HG03575 (cell line): Measurements from ENCODE around the gene MXI1.
"Not testable (repeated sequence)": the region's sequence is repeated elsewhere in the genome, so short reads cannot be mapped to it uniquely, and the experiment has no call there.

Source experiments
- ATAC-seq: cut with Tn5 transposase; IDR thresholded peaks from one replicate; pipeline ENCODE4 v1.9.1; 2021; ENCODE audit not compliant: unreplicated experiment, insufficient number of reproducible peaks, low FRiP score; ENCODE audit errors: extremely low read depth

MXI1 gene

DNA sequence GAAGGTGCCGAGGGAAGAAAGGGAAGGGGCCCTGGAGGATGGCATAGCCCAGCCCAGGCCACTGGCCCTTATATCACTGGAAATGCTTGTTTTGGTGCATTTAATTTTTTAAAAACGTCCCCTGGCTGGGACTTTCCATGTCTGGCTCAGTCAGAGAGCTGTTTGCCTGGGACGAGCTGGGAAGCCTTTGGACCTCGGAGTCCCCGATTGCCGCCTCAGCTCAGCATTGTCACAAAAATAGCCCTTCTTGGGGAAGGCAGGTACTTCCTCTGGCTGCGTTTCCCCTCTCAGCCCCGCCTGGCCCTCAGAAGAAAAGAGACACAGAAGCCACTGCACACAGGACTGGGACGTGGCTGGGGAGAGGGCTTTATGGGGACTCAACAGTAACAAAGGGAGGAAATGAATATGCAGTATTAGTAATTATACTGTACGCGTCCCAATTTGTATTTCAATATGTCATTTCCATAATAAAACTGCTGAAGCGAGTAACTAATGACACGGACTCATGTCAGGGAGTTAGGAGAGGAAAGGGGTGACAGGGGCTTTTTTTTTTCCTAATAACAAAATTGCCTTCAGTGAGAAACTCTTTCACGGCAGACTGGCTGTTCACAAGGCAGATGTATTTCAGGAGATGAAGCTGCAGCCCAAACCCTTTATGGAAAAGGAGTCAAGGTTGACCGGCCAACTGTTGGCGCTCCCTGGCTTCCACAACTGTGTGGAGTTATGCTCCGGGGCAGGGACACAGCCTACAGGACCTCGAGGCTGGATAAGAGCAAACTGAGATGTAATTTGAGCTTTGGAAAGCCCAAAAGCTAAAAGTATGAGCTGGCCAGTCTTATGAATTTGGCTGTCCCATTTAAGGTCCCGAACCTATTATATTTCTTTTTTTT, 31.0 kb upstream of the MXI1 start:
- ATAC-seq: no peak

- ATAC-seq: no peak
These were observed 28.2 kb upstream of the MXI1 start for GRCh38 chr10:110179220-110179619.

- no peak for ATAC-seq
These were observed 26.0 kb upstream of the MXI1 start for GRCh38 chr10:110181451-110181850.

DNA sequence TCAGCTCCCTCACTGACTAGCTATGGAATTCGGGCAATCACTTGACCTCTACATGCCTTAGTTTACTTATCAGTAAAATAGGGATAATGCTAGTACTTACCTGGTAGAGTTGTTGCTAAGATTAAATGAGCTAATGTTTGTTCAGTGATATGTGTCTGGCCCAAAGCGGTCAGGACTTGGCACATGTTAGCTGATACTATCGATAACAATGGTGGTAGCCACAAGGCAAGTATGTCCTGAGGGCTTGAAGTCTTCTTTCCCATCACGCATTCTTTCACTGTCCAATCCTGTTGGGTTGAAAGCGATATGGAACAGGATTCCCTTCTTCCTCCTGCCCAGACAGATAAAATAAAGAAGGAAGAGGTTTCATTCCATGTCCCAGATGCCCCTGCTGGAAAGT, 25.5 kb upstream of the MXI1 start:
- ATAC-seq: no peak

GRCh38 chr10:110184398-110184797, 23.0 kb upstream of the MXI1 start:
- ATAC-seq: no peak

GRCh38 chr10:110185646-110186182, 21.7 kb upstream of the MXI1 start:
- not testable (repeated sequence) for ATAC-seq

- no peak for ATAC-seq
These were observed 17.2 kb upstream of the MXI1 start for GRCh38 chr10:110190170-110190569.

- no peak for ATAC-seq
These were observed 14.9 kb upstream of the MXI1 start for GRCh38 chr10:110192552-110192951.

- ATAC-seq: no peak
These were observed 6.9 kb upstream of the MXI1 start for GRCh38 chr10:110200503-110200902.

DNA sequence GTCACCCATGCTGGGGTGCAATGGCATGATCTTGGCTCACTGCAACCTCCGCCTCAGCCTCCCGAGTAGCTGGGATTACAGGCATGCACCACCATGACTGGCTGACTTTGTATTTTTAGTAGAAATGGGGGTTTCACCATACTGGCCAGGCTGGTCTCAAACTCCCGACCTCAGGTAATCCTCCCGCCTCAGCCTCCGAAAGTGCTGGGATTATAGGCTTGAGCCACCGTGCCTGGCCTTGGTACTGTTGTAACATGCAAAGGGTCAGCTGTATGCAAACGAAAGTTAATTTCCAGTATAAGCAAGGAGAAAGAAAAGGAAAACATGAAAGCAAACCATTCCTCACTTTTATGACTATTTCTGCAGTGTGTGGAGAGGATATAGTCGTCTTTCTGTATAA, 6.4 kb upstream of the MXI1 start:
- not testable (repeated sequence) for ATAC-seq

- ATAC-seq: no peak
These were observed 3.6 kb upstream of the MXI1 start for GRCh38 chr10:110203500-110204455.

GRCh38 chr10:110205051-110205675, 2.2 kb upstream of the MXI1 start:
- no peak for ATAC-seq

DNA sequence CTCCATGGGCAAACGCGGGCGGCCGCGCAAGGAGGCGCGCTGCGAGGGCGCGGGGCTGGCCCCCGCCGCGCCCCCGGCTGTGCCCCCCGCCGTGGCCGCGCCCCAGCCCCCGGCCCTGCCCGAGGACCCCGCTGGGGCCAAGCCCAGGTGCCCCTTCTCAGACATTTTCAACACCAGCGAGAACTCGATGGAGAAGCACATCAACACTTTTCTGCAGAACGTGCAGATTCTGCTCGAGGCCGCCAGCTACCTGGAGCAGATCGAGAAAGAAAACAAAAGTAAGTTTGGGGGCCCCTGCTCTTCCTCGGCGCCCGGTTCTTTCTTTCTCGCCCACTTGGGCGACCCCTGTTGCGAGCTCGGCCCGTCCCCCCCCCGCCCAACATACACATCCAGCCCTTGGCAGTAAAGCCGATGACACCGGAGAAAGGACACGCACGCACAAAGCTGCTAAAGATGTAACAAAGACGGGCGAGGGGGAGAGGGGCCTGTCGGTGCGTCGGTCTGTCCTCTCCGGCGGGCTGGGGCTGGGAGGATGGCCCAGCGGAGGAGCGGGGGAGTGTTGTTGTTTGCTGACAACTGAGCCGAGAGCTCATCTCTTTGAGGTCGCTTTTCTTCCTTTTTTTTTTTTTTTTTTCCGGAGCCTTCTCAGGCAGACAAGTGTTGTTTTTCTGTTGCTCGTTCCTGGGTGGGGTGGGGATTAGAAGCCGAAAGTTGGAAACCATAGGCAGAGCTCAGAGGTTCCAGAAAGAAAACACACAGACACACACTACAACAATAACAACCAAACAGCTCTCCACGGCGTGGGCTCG, 604 bp downstream of the MXI1 start:
- ATAC-seq: no peak

DNA sequence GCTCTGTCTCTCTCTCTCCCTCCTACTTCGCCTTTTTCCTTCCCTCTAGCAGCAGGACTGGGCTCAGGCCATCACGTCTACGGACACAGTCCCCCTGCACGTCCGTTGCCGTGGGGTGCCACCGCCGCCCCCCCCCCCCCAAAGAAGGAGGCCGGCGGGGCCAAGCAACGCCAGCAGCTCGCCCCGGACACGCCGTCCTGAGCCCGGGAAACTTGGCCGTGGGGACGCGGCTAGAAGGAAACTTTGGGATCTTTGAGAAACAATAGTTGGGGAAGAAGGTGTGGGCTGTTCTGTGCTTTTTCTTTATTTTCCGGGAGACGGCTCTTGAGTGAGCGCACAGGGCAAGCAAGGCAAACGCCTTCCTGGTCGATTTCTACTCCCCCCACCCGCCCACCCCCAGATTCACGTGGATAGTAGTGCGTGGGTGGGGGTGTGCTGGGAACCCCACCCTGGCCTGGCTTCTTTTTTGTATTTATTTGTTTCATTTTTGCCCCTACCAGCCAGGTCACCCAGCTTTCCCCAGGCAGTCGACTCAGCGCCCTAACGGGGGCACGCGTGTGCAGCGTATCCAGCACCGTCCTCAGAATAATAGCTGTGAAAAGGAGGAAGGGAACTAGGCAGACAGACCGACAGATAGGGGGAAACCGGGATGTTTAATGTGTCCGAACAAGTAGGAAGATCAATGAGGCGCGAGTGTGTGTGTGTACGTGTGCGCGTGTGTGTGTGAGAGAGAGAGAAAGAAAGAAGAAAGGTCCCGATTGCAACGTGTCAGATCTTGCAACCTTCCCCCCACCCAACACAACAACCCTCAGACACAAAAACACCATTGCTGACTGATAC, 1.4 kb downstream of the MXI1 start:
- ATAC-seq: no peak

DNA sequence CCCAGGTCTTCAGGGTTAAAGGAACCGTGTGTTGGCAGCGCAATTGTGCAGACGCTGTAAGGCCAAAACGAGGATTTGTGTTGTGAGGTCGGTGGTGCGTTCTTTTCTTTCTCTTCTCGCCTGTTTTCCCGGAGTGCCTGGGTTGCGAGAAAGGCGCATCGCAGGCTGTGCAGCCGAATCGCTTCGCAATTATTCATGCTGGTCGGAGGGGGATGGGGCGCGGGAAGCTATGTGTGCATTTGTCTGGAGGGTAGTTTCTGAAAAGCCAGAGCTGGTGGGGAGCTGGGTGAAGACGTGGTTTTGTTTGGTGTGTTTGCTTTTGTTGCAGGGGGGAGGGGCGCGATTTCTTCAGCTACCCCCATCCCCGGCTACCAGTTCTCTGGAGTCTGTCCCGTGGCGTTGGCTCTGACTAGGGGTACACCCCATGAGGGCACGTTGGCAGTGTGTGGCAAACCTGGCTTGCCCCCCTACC, 2.1 kb downstream of the MXI1 start:
- no peak for ATAC-seq

DNA sequence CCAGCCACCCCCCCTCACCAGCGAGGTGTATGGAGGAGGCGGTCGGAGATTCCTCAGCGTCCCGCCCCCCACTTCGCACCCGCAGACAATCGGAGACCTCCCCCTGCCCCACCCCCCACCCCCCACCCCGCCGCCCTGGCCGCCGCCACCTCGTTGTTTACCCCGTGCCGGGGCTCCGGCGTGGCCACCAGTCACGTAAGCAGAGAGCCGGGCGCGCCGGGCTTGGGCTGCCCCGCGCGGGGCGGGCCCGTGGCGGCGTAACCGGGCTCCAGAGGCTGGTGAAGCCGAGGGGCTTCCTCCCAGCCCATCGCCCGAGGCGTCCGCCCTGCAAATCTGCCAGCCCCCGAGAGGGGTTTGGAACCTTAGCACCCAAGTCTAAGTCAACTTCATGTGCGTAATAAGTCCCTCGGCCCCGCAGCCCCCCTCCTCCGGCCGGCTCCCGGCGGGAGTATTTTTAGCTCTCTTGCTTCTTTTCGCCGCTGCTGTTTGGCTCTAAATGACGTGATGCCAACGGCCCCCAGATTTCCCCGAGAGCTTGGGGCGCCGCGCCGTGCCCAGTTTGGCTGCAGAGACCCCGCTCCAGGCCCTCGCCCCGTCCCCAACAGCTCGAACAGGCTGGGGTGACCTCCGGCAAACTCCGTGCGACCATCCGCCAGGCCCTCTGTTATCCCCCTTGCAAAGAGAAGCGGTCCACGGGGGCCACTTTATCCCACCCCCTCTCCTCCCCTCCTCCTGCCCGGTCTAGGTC, 2.7 kb downstream of the MXI1 start:
- ATAC-seq: no peak
